NCI-H1436 (cell line): ENCODE measurements around the gene PALMD.

ENCODE experiments used
- DNase-seq: peaks from one replicate; lab custom pipeline; 2025; lab: John Stamatoyannopoulos, UW

PALMD gene

GRCh38 chr1:99659755-99660210 lies 13.9 kb downstream of the PALMD start:
- no peak for DNase-seq

GRCh38 chr1:99660496-99660895 lies 14.6 kb downstream of the PALMD start:
- no peak for DNase-seq

- DNase-seq = no peak
Measured at GRCh38 chr1:99661780-99662179, 15.9 kb downstream of the PALMD start.

GRCh38 chr1:99662539-99663080 lies 16.7 kb downstream of the PALMD start:
- DNase-seq = no peak

GRCh38 chr1:99663501-99663900 lies 17.6 kb downstream of the PALMD start:
- DNase-seq = no peak

- DNase-seq = no peak
Measured at GRCh38 chr1:99665212-99665611, 19.3 kb downstream of the PALMD start.

- no peak for DNase-seq
Measured at GRCh38 chr1:99669376-99669775, 23.5 kb downstream of the PALMD start.

- DNase-seq = no peak
Measured at GRCh38 chr1:99669821-99670220, 23.9 kb downstream of the PALMD start.

GRCh38 chr1:99670583-99670982 lies 24.7 kb downstream of the PALMD start:
- no peak for DNase-seq

- no peak for DNase-seq
Measured at GRCh38 chr1:99672038-99672437, 26.1 kb downstream of the PALMD start.

- no peak for DNase-seq
Measured at GRCh38 chr1:99672530-99673213, 26.8 kb downstream of the PALMD start.

- DNase-seq = no peak
Measured at GRCh38 chr1:99673315-99673714, 27.4 kb downstream of the PALMD start.

- peak; percentile 50 for DNase-seq
Measured at GRCh38 chr1:99674115-99675064, 28.5 kb downstream of the PALMD start.

- DNase-seq = no peak
Measured at GRCh38 chr1:99675292-99675691, 29.4 kb downstream of the PALMD start.

GRCh38 chr1:99675994-99676393 lies 30.1 kb downstream of the PALMD start:
- DNase-seq = no peak

- DNase-seq = no peak
Measured at GRCh38 chr1:99676876-99677275, 31.0 kb downstream of the PALMD start.

GRCh38 chr1:99677416-99677815 lies 31.5 kb downstream of the PALMD start:
- DNase-seq = no peak

- DNase-seq = no peak
Measured at GRCh38 chr1:99680270-99680669, 34.4 kb downstream of the PALMD start.

- DNase-seq = no peak
Measured at GRCh38 chr1:99681583-99681982, 35.7 kb downstream of the PALMD start.

- no peak for DNase-seq
Measured at GRCh38 chr1:99682291-99682751, 36.4 kb downstream of the PALMD start.

- peak; percentile 36 for DNase-seq
Measured at GRCh38 chr1:99685516-99686180, 39.7 kb downstream of the PALMD start.

GRCh38 chr1:99691175-99691574 lies 45.3 kb downstream of the PALMD start:
- no peak for DNase-seq
